Mucosa of stomach (tissue), 1 donor: ENCODE results near the gene C11orf42.

Experiments used
- H3K27me3 ChIP-seq: one replicate; pipeline ENCODE4 v1.7.0; 2013; ENCODE audit warnings: mild to moderate bottlenecking, low read length; ENCODE audit not compliant: control insufficient read depth, insufficient read depth
- H3K36me3 ChIP-seq: one replicate; pipeline ENCODE4 v1.7.0; 2013; ENCODE audit warnings: low read length; ENCODE audit not compliant: control insufficient read depth, insufficient read depth
- H3K4me1 ChIP-seq: one replicate; pipeline ENCODE4 v1.7.0; 2013; ENCODE audit warnings: mild to moderate bottlenecking, low read length; ENCODE audit not compliant: control insufficient read depth, insufficient read depth
- H3K4me3 ChIP-seq: one replicate; pipeline ENCODE4 v1.7.0; 2013; ENCODE audit warnings: low read length
- H3K9ac ChIP-seq: one replicate; pipeline ENCODE4 v1.7.0; 2013; ENCODE audit warnings: mild to moderate bottlenecking, low read length, moderate library complexity
- H3K9me3 ChIP-seq: one replicate; pipeline ENCODE4 v1.7.0; 2013; ENCODE audit warnings: mild to moderate bottlenecking, low read length, moderate library complexity; ENCODE audit not compliant: control insufficient read depth
- donor health status: Pancreatic carcinoma.

The C11orf42 gene

DNA sequence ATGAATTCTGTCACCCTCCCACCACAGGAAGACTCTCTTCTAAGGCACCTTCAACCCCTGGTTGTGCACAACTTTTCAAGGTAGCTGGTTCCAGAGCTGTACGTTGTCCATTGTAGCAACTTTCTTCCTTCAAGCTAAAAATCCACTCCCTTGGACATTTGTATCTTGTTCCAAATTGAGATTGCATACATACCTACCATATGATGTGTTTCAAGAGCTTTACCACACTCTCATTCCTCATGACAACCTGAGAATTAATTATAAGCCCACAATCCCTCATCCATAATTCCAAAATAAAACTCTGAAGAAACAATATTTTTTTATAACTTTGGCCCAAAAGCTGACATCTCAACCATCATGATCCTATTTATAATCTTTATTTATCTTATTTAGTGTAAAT is 3.3 kb upstream of the C11orf42 start:
- Histone ChIP-seq H3K9ac (no peak overlapping the region), H3K4me1 (no peaks in the 10 kb centered on the region)

DNA sequence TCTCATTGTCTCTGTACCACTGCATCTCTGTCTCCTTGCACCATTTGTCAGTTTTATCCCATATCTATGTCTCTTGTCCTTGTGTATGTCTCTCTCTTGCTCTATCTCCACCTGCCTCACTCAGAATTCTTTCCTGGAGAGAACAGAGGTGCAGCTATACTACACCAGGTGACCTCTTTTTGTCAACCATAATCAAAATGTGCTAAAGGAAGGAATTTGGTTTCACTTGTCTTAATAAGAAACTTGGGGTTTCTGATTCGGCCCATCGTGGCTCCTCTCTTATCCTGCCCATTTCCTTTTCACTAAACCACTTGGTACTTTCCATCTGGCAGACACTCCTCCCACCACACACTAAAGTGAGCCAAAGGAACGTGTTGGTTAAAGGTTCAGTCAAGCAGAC is 2.0 kb upstream of the C11orf42 start:
- H3K27me3 ChIP-seq, result no peaks in the 10 kb centered on the region
- H3K4me1 ChIP-seq, result no peaks in the 10 kb centered on the region
- H3K9ac ChIP-seq, result no peak overlapping the region
- H3K36me3 ChIP-seq, result no peaks in the 10 kb centered on the region
- H3K4me3 ChIP-seq, result no peak overlapping the region
- no peaks in the 10 kb centered on the region for H3K9me3 ChIP-seq

More for the DNA sequence above, 3.3 kb upstream of the C11orf42 start:
- no peaks in the 10 kb centered on the region for H3K27me3 ChIP-seq
- no peak overlapping the region for H3K4me3 ChIP-seq
- H3K9me3 ChIP-seq, result no peaks in the 10 kb centered on the region
- no peaks in the 10 kb centered on the region for H3K36me3 ChIP-seq

DNA sequence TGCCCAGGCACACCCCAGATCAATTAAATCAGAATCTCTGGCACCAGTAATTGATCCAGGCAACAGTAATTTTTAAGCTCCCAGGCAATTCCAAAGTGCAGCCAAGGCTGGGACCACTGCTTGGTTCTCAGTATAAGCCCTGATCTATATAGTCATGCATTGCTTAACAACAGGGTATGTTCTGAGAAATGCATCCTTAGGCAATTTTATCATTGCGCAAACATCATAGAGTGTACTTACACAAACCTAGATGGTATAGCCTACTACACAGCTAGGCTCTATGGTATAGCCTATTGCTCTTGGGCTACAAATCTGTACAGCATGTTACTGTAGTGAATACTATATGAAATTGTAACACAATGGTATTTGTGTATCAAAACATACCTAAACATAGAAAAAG is 651 bp upstream of the C11orf42 start:
- Histone ChIP-seq H3K9ac (no peak overlapping the region), H3K4me1 (no peaks in the 10 kb centered on the region), H3K36me3 (no peaks in the 10 kb centered on the region), H3K27me3 (no peaks in the 10 kb centered on the region), H3K4me3 (no peak overlapping the region), H3K9me3 (no peaks in the 10 kb centered on the region)

DNA sequence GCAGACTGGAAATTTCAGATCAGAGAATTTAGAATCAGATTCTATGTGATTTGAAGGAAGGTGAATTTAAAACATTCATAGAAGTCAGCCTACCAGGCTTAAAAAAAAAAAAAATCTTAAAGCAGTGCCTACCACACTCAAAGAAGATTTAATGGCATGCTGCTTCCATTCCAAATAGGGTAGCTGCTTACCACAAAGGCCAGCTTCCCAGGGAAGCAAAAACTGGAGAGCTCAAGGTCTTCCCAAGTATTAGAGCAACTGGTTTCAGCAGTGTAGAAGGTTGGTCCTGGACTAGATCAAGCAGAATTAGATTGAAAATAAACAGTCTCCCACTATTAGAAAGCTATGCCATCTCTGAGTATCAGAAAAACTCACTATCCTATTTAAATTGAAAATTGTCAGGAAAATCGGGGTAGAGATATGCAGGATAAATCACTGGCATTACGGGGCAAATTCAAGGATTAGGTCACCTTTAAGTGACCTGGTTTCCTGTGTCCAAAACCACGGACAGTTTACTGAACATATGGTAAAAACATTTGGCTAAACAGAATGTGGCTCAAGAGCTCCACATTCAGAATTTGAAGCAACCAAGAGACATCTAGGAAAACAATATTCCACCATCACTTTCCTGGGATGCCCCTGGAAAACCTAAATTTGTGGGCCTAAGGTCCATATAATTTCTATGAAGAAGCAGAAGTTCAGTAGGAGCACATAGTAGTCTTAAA is 1.3 kb downstream of the C11orf42 start:
- Histone ChIP-seq H3K4me1 (no peaks in the 10 kb centered on the region), H3K9ac (no peak overlapping the region), H3K36me3 (no peaks in the 10 kb centered on the region), H3K4me3 (no peak overlapping the region), H3K9me3 (no peaks in the 10 kb centered on the region), H3K27me3 (no peaks in the 10 kb centered on the region)

DNA sequence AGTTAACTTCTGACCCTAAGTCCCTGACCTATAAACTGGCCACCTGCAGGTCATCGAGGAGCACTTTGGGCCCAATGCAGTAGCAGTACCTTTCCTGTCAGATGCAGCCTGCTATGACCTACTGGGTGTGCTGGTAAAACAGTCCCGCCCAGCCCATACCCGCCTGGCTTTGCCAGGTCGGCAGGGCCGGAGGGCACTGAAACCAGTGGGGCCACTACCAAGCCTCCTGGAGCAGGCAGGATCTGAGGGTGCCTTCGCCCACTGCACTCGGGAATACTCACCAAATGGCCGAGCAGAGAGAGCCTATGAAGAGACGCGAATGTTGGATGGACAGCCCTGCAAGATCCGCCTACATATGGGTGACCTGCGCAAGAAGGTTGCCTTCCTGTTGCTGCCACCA is 4.4 kb downstream of the C11orf42 start:
- Histone ChIP-seq H3K27me3 (no peaks in the 10 kb centered on the region), H3K9ac (no peak overlapping the region), H3K36me3 (peaks cover 12% of the 10 kb centered on the region), H3K9me3 (no peaks in the 10 kb centered on the region), H3K4me3 (no peak overlapping the region), H3K4me1 (no peaks in the 10 kb centered on the region)

DNA sequence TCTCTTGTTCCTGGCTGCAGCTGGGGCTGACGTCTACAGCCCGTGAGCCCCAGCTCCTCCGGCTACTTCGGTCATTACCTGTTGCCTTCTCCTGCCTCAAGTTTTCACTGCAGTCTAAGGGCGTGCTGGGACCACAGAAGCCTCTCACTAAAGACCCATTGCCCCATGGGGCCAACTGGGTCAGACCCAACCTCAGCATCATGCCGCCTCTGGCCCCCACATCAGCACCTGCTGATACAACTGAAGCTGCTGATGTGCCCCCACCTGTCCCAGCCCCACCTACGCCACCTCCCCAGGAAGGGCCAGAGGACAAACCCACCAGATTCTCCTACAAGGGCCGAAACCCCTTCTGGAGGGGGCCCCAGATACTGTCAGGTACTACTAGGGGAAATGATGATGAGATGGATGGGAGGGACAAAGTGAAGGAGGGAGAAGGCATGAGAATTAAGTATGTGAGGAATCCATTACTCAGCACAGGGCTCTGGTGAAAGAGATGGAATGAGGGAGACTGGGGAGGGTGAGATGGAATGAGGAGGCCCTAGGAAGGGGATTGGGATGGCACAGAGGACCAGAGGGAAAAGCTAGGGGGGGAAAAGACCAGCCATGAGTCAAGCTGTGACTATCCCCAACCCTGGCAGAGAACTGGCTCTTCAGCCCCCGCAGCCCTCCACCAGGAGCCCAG is 5.1 kb downstream of the C11orf42 start:
- Histone ChIP-seq H3K27me3 (no peaks in the 10 kb centered on the region), H3K4me3 (no peak overlapping the region), H3K9ac (no peak overlapping the region), H3K9me3 (no peaks in the 10 kb centered on the region), H3K36me3 (peaks cover 12% of the 10 kb centered on the region), H3K4me1 (no peaks in the 10 kb centered on the region)

DNA sequence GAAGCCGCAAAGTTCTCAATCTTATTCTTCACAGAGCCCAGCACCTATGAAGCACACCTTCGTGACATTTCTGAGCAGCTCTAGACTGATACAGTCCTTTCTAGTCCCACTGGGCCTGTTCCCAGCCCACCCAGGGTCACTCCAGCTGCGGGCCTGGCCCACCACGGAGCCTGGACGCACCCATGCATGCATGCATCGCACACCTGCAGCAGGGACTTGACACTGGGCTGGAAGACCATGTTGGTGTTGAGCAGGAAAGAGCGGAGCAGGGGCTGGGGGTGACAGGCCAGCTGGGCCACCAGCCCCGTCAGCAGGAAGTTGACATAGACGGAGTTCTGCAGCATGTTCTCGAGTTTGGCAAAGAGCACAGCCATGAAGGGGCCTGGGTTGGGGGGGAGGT is 9.2 kb downstream of the C11orf42 start:
- Histone ChIP-seq H3K36me3 (peaks cover 22% of the 10 kb centered on the region), H3K27me3 (no peaks in the 10 kb centered on the region), H3K4me3 (no peak overlapping the region), H3K9ac (no peak overlapping the region), H3K9me3 (no peaks in the 10 kb centered on the region), H3K4me1 (peaks cover 6% of the 10 kb centered on the region)

DNA sequence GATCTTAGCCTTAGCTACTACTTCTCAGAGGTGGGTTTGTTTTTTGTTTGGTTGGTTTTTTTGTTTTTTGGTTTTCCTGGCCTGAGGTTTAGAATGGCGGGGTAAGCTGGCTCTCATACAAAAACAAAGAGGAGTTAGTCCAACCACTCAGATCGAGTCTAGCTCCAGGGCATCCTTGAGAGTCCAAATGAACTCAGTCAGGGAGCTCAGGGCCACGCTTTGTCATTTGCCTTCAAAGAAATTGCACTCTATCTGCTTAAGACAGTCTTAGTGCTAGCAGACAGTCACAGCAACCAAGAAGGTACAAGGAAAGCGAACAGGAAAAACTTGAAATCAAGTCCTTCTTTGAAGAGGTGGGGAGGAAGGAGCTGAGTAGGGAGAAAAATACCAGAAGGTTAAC is 11.1 kb downstream of the C11orf42 start:
- Histone ChIP-seq H3K9ac (no peak overlapping the region), H3K27me3 (no peaks in the 10 kb centered on the region), H3K9me3 (no peaks in the 10 kb centered on the region), H3K4me1 (peaks cover 11% of the 10 kb centered on the region), H3K36me3 (peaks cover 22% of the 10 kb centered on the region), H3K4me3 (no peak overlapping the region)

DNA sequence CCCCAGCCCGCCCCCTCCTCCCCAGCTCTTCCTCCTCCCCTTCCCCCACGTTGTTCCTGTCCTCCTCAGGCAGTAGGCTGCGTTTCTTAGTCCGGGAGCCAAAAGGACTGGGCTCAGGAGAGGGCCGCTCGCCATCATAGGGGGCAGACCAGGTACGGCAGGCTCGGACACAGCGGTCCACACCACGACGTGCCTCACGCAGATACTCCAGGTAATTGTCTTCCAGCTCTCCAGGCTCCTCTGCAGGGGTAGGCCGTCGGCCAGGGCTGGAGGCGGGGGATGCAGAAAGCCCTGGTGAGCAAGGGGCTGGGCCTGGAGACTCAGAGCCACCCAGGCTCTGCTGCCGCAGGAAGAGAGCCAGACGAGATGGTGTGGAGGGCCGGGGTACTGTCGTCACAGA is 12.4 kb downstream of the C11orf42 start:
- Histone ChIP-seq H3K4me3 (no peak overlapping the region), H3K36me3 (peaks cover 22% of the 10 kb centered on the region), H3K9ac (no peak overlapping the region), H3K4me1 (peaks cover 11% of the 10 kb centered on the region), H3K27me3 (no peaks in the 10 kb centered on the region), H3K9me3 (no peaks in the 10 kb centered on the region)

DNA sequence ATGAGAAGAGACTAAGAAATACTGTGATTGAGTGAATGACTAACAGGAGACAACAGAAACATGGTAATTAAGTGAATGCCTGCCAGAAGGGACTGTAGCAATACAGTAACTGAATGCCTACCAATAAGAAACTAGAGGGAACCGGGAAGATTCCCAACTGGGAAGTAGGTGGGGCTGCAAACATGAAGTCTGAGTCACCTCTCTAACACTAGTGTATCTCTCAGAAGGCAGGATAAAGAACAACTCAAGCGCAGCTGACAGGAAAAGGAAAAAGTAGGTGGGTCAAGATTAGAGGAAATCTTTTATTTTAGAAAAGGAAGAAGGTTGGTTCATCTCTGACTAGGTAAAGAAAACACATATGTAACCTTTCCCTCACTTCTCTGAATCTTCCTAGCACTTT is 14.0 kb downstream of the C11orf42 start:
- H3K9ac ChIP-seq, result no peak overlapping the region
- no peaks in the 10 kb centered on the region for H3K27me3 ChIP-seq
- H3K36me3 ChIP-seq, result peaks cover 13% of the 10 kb centered on the region

DNA sequence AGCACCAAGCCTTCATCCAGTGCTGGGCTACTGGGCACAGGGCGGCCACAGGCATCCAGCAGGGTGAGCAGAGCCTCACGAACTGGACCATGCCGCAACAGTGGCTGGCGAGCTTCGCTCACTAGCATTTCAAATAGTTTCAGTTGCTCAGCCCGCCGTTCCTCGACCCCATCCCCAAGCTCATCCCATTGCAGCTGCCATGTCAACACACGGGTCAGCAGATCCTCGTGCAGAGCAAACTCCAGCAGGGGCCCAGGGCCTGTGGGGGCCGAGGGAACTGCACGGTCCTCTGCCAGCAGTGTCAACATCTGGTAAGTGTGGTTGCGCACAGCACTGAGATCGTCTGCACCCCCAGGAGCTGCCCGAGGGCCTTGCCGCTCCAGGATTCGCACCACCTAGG is 18.5 kb downstream of the C11orf42 start:
- H3K36me3 ChIP-seq, result peaks cover 3% of the 10 kb centered on the region

More for the DNA sequence above, 14.0 kb downstream of the C11orf42 start:
- Histone ChIP-seq H3K4me3 (no peak overlapping the region), H3K9me3 (no peaks in the 10 kb centered on the region), H3K4me1 (peaks cover 11% of the 10 kb centered on the region)

DNA sequence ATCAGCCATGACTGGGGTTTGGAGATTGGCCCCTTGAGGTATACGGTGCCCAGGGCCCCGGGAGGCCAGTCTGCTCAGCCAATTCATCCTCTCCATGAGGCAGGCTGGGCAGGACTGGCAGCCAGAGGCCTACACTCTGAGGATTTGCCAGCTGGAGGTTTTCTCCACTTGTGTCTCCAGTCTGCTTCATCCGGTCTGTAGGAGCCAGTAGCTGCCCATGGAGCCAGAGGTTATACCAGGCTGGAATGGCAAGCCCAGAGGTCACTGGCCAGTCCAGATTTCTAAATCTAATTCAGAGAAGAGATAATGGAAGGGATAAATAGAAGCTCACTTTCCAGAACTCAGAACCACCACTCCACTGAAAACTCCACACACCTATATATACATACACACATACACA is 19.1 kb downstream of the C11orf42 start:
- Histone ChIP-seq H3K4me3 (no peak overlapping the region), H3K9me3 (no peaks in the 10 kb centered on the region), H3K36me3 (no peaks in the 10 kb centered on the region), H3K9ac (no peak overlapping the region), H3K27me3 (no peaks in the 10 kb centered on the region), H3K4me1 (peaks cover 21% of the 10 kb centered on the region)

More for the DNA sequence above, 18.5 kb downstream of the C11orf42 start:
- H3K9ac ChIP-seq, result no peak overlapping the region
- no peaks in the 10 kb centered on the region for H3K9me3 ChIP-seq
- H3K4me3 ChIP-seq, result no peak overlapping the region
- H3K27me3 ChIP-seq, result no peaks in the 10 kb centered on the region
- peaks cover 25% of the 10 kb centered on the region for H3K4me1 ChIP-seq
